ENCODE data around the gene IGSF3. TPM values are rescaled to one million over a fixed set of nuclear protein-coding genes. Genes with fewer than 3 reads are reported as not detected.
A peak's percentile ranks its signal among the peaks of the same experiment; 100 is the strongest.
"Not testable (repeated sequence)": the region's sequence is repeated elsewhere in the genome, so short reads cannot be mapped to it uniquely, and the experiment has no call there.

The IGSF3 gene
- total RNA-seq, 1 donor from 2014 or later = 19.9 TPM

- Histone ChIP-seq H3K27me3 (ENCODE audit: low read depth) (no peaks in the 10 kb centered on the region), H3K27ac (replicated peaks) (peak overlapping the region; percentile 70), H3K4me3 (no peak overlapping the region), H3K36me3 (no peaks in the 10 kb centered on the region), H3K9me3 (replicated peaks) (no peaks in the 10 kb centered on the region), H3K4me1 (peaks cover 46% of the 10 kb centered on the region)
- no peak for TF ChIP-seq CTCF (IDR thresholded peaks at IDR 0.05; ENCODE audit: borderline replicate concordance)
- no peak for DNase-seq
- intact Hi-C loops (cut with micrococcal nuclease) = no loop called here
Measured at GRCh38 chr1:116628448-116628847, 39.1 kb downstream of the IGSF3 start.

GRCh38 chr1:116627357-116627756, 40.2 kb downstream of the IGSF3 start:
- intact Hi-C loops (cut with micrococcal nuclease); H3K27me3 ChIP-seq (ENCODE audit: low read depth); H3K4me3 ChIP-seq; H3K36me3 ChIP-seq; H3K9me3 ChIP-seq (replicated peaks): not testable (repeated sequence)
- peak; percentile 78 for DNase-seq
- Histone ChIP-seq H3K27ac (replicated peaks) (peak overlapping the region; percentile 70), H3K4me1 (peaks cover 42% of the 10 kb centered on the region)
- TF ChIP-seq CTCF (IDR thresholded peaks at IDR 0.05; ENCODE audit: borderline replicate concordance) = peak; percentile 35

DNA sequence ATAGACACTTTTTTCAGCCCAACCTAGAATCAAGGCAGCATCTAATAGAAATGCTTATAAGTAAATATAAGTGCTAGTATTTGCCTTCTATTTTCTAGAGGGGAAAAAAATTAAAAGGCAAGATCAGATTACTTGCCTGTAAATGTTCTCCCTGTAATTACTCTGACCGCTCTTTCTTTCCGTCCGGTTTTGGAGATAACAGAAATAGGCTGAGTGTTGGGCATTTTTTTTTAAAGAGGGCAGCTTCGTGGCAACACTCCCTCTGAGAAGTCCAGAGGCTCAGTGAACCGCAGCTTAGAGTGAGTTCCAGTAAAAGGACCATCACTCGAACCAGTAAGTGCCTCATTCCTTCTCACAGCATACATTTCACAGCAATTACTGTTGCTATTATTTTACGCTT, 40.6 kb downstream of the IGSF3 start:
- H3K27ac ChIP-seq (replicated peaks) = peak overlapping the region; percentile 70
- intact Hi-C loops (cut with micrococcal nuclease); DNase-seq; H3K27me3 ChIP-seq (ENCODE audit: low read depth); H3K9me3 ChIP-seq (replicated peaks); H3K36me3 ChIP-seq; H3K4me3 ChIP-seq: not testable (repeated sequence)
- H3K4me1 ChIP-seq = peaks cover 41% of the 10 kb centered on the region

DNA sequence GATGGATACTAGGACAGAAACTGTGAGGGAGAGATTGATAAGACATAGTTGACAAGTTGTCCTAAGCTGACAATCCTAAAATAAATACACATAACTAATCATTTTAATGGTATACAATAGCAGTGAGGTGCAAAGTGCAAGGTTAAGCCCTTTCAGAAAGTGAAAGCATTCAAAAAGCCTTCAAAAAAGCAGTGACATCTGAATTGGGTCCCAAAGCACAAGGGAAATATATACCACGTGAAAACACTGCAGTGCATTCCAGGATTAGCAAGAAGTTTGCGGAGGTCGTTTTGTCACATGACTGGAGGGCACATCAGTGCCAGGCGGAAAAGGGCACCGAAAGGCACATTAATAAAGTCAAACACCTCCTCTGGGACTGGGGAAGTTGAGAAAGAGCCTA, 42.4 kb downstream of the IGSF3 start:
- H3K4me1 ChIP-seq = peaks cover 41% of the 10 kb centered on the region
- H3K9me3 ChIP-seq (replicated peaks); H3K27ac ChIP-seq (replicated peaks); H3K36me3 ChIP-seq; intact Hi-C loops (cut with micrococcal nuclease); H3K4me3 ChIP-seq; DNase-seq; H3K27me3 ChIP-seq (ENCODE audit: low read depth): not testable (repeated sequence)

DNA sequence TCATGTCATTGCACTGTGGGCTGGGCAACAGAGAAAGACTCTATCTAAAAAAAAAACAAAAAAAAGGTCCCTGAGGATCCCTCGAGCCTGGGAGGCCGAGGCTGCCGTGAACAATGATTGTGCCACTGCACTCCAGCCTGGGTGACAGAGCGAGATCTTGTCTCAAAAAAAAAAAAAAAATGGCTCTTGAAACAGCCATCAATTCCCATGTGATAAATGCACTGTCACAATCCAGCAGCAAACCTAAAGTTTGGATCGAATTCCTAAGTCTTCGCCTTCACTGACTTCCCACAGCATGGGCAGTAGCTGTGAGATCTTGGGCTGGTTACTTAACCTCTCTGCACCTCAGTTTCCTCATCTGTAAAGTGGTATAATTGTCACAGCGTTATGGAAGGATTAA, 43.5 kb downstream of the IGSF3 start:
- no peak for TF ChIP-seq CTCF (IDR thresholded peaks at IDR 0.05; ENCODE audit: borderline replicate concordance)
- intact Hi-C loops (cut with micrococcal nuclease) = no loop called here
- H3K9me3 ChIP-seq (replicated peaks) = peaks cover 4% of the 10 kb centered on the region
- H3K36me3 ChIP-seq = no peaks in the 10 kb centered on the region
- DNase-seq = no peak
- H3K27ac ChIP-seq (replicated peaks) = no peak overlapping the region
- no peaks in the 10 kb centered on the region for H3K27me3 ChIP-seq (ENCODE audit: low read depth)
- no peak overlapping the region for H3K4me3 ChIP-seq
- H3K4me1 ChIP-seq = peaks cover 45% of the 10 kb centered on the region

GRCh38 chr1:116622496-116622895, 45.0 kb downstream of the IGSF3 start:
- intact Hi-C loops (cut with micrococcal nuclease); H3K9me3 ChIP-seq (replicated peaks); DNase-seq; H3K36me3 ChIP-seq; H3K4me3 ChIP-seq; H3K27me3 ChIP-seq (ENCODE audit: low read depth): not testable (repeated sequence)
- Histone ChIP-seq H3K4me1 (peaks cover 40% of the 10 kb centered on the region), H3K27ac (replicated peaks) (peak overlapping the region; percentile 70)

DNA sequence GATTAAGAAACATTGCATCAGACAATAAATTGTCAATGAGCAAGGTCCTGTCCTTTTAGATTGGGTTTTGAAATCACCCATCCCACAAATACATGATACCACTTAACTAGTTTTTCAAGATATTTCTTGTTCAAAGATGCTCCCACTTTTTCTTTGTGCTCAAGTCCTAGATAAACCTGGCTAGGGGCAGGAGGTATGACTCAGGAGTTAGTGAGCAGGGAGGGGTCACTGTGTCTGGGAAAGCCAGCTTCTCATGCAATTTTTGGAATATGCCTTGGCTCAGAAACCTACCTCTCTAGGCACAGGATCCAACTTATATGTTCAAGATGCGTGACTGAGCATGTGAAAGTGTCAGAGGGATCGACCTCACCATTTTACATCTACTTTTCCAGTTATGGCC, 45.8 kb downstream of the IGSF3 start:
- H3K4me3 ChIP-seq; H3K27me3 ChIP-seq (ENCODE audit: low read depth); intact Hi-C loops (cut with micrococcal nuclease); H3K9me3 ChIP-seq (replicated peaks); DNase-seq; H3K27ac ChIP-seq (replicated peaks); H3K36me3 ChIP-seq: not testable (repeated sequence)
- peaks cover 37% of the 10 kb centered on the region for H3K4me1 ChIP-seq

DNA sequence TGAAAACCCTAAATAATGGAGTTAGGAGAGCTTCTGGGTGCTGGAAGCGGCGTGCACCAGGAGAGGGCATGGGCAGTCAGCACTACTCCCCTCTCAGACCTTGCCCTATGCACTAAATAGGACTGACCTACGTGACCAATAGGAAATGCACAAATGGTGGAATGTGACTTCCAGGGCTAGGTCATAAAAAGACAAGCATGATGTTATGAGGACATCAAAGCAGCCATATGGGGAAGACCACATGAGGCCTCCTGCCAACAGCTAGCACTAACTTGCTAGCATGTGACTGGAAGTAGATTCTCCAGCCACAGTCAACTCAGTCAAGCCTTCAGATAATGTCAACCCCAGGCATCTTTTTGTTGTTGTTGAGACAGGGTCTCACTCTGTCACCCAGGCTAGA, 47.1 kb downstream of the IGSF3 start:
- intact Hi-C loops (cut with micrococcal nuclease) = not testable (repeated sequence)

DNA sequence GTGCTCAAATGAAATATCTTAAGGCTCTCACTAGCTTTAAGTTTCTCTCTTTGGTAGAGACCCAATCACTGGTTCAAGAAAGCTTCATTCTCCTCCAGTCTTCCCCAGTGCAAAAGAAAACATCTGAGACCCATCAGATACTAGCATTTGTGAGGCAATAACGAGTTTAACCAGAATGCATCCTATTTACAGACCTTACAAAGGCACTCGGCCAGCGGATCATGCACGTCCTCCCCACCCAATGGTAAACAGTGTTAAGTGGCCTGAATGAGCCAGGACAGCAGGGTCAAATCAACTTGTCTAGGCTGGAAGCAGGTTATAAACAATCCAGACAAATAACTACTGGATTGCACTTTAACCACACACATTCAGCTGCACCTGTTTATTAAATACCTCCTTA, 48.4 kb downstream of the IGSF3 start:
- H3K4me3 ChIP-seq; H3K27me3 ChIP-seq (ENCODE audit: low read depth); H3K36me3 ChIP-seq; H3K9me3 ChIP-seq (replicated peaks); H3K27ac ChIP-seq (replicated peaks); intact Hi-C loops (cut with micrococcal nuclease): not testable (repeated sequence)
- peak; percentile 24 for DNase-seq
- H3K4me1 ChIP-seq = peaks cover 26% of the 10 kb centered on the region

More for the DNA sequence above, 47.1 kb downstream of the IGSF3 start:
- H3K4me1 ChIP-seq = peaks cover 33% of the 10 kb centered on the region
- H3K27ac ChIP-seq (replicated peaks); H3K36me3 ChIP-seq; H3K4me3 ChIP-seq; DNase-seq; H3K27me3 ChIP-seq (ENCODE audit: low read depth); H3K9me3 ChIP-seq (replicated peaks): not testable (repeated sequence)
